A549 treated with AZD9567 at 1 μM for 4 hours (cell line): ENCODE results near the gene FHL2. TPM values are rescaled to one million over a fixed set of nuclear protein-coding genes. Genes with fewer than 3 reads are reported as not detected.

Experiments
- total RNA-seq: library from RNA; stranded (reverse); fragments of 200-300 nt; extraction: Qiagen RNA extraction; gene quantifications from 5 replicates; pipeline ENCODE4 v1.2.3, GENCODE V29; 2022; ENCODE audit not compliant: insufficient read depth

Gene FHL2, protein sequence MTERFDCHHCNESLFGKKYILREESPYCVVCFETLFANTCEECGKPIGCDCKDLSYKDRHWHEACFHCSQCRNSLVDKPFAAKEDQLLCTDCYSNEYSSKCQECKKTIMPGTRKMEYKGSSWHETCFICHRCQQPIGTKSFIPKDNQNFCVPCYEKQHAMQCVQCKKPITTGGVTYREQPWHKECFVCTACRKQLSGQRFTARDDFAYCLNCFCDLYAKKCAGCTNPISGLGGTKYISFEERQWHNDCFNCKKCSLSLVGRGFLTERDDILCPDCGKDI
- total RNA-seq: 53.7 to 59.8 TPM (median 58.6 TPM) in 5 replicates

DNA sequence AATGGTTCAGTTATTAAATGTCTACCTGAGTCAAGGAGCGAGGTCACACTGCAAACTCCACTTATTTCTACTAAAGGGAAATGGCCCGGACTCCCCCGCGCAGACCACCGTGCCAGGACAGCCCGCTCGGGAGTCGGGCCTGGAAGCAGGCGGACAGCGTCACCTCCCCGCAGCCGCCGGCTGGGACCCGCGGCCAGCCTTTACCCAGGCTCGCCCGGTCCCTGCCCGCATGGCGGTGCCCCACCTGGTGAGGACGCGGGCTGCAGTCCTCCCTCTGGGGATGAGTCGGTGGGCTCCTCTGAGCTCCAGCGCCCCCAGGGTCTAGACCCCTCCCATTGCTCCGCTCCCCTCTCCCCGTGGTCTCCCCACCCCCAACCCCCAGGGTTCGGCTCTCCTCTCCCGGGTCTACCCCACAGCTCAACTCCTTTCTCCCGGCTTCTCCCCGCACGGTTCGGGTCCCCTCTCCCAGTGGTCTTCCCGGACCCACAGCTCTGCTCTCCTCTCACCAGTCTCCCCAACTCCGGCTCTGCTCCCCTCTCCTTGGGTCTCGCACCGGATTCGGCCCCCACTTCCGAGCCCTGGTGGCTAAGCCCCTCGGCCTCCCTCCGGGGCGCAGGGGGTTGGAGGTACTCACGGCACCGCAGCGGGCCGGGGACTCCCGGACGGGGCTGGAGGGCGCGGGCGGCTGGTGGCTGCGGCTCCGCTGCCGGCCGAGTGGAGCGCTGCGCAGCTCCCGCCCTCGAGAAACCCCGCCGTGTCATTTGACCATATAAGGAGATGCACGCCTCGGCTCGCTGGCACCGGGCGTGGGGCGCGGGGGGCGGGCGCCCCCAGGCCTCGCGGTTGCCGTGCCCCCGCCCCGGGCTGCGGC, at the start of gene FHL2:
Gene FHL2, minus strand, starts transcription at position 716 of the 871 bp plus-strand sequence. CDS start 12,535 bp downstream, outside the sequence.

DNA sequence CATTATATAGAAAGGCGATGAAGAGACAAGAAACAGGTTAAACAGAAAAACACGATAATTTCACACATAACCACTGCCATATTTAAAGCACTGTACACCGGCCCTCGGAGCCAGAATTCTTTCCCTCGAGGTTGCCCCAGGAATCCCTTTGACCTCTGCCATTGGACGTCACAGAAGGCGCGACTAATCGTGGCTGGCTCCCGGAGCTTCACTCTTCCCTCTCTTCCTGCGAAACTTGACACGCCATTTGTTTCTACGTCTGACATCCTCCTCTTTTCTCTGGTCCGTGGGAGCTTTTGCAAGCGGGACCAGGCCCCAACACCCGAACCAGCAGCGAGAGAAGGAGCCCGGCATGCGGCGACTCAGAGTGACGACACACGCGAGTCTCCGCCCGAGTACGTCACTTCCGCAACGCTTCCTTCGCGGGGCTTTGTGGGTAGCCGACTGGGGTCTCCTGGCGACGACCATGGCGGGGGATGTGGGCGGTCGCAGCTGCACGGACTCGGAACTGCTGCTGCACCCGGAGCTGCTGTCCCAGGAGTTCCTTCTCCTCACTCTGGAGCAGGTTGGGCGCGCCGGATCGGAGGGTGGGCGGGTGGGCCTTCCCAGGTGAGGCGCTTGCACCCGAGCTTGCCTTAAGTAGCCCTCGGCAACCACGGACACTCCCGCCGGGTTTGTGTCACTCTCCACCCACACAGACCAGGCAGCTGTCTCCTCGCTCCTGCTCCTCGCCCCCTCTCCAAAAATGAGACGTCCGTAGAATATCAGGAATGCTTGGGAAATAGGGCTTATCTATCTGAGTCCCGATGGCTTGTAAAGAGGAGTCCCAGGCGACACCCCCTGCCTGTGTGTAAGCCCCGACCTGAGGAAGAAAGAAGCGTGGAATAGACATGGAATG, 61.5 kb downstream of the FHL2 start, which contains the start of gene C2orf49:
Gene C2orf49, plus strand, starts transcription at position 419 of the 898 bp plus-strand sequence. Its CDS starts 48 bp downstream, at position 467.

DNA sequence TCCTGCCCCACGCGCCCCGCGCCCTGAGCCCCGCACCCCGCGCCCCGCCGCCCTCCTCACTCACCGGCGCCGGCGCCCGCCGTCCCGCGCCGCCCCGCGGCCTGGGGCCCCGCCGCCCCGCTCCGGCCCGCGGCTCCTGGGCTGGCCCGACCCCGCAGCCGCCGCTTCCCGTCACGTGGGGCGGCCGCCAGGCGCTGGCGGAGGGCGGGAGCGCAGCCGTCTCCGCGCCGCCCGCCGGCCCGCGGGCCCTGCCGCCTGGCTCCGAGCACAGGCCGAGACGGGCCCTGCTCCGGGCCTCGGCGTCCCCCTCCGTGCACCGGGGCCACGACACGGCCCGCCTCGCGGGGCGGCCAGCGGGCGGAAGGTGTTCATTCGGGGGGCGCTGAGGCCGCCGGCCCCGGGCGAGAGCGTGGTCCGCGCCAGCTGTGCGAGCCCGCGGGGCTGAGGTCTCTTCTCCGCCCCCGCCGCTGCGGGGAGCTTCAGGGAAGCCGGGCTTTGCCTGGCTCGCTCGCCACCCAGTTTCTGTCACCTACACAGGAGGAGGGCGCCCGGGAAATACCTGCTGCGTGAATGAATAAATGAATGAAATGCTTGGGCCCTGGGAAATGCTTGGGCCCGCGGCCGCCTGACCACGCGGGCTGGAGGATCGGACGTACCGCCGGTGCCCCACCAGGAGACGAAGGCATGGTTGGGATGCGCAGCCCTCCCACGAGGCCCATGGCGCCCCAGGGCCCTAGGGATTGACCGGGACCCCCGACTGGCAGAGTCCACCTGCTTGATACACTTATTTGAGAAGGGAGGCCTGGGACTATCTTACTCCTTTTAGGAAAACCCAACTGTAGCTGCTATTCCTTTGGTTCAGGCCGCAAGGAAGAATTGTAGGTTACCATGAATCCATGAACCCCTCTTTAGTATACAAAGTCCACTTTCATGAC, 69.0 kb downstream of the FHL2 start, which contains the start of gene TGFBRAP1:
Gene TGFBRAP1, minus strand, starts transcription at position 175 of the 935 bp plus-strand sequence. CDS start 21,434 bp downstream, outside the sequence.

Other genes starting within 250 kb of the FHL2 start
- gene GPR45, start 157.3 kb downstream of the FHL2 start, total RNA-seq: 0.15 TPM in 1 of 5 replicates, not detected in the others
- 15.1 to 16.6 TPM (median 15.6 TPM) in 5 replicates for gene TGFBRAP1, start 69.3 kb downstream of the FHL2 start, total RNA-seq
- 12.4 to 17.9 TPM (median 14.8 TPM) in 5 replicates for gene C2orf49, start 61.5 kb downstream of the FHL2 start, total RNA-seq